Esophagus squamous epithelium (tissue), 5 donors: Measurements from ENCODE around the gene SPR. TPM values are rescaled to one million over a fixed set of nuclear protein-coding genes. Genes with fewer than 3 reads are reported as not detected.

Source experiments
- DNase-seq: peaks from one replicate; lab custom pipeline; 2025; lab: John Stamatoyannopoulos, UW
- H3K27ac ChIP-seq, 4 donors: fragments of 200-600 bp; sonication (generic); one replicate each; pipeline ENCODE4 v1.5.1; 2016 to 2019; ENCODE audit warnings: mild to moderate bottlenecking in 1 of 4
- H3K27me3 ChIP-seq, 4 donors: fragments of 200-600 bp; sonication (generic); 1 replicate in 3 of 4; 2 replicates in 1 of 4; pipeline versions ENCODE4 v1.5.1 to v1.6.0; 2017 to 2021; ENCODE audit warnings: antibody characterized with exemption in 1 of 4
- H3K36me3 ChIP-seq, 3 donors: fragments of 200-600 bp; sonication (generic); one replicate each; pipeline ENCODE4 v1.5.1; 2016 to 2019
- H3K4me1 ChIP-seq, 3 donors: fragments of 200-600 bp; sonication (generic); one replicate each; pipeline ENCODE4 v1.5.1; 2017 to 2019
- H3K4me3 ChIP-seq, 4 donors: fragments of 200-600 bp; sonication (generic); 1 replicate in 3 of 4; 2 replicates in 1 of 4; pipeline ENCODE4 v1.5.1; 2016 to 2019; ENCODE audit warnings: mild to moderate bottlenecking in 2 of 4, moderate library complexity in 1 of 4
- H3K9me3 ChIP-seq, 3 donors: fragments of 200-600 bp; sonication (generic); one replicate each; pipeline ENCODE4 v1.5.1; 2016 to 2019
- CTCF ChIP-seq, 6 experiments: fragments of 450-650 bp in 4 of 6; fragments of 200-600 bp in 2 of 6; sonication (generic) in 2 of 6; IDR thresholded peaks; one replicate each; pipeline ENCODE4 v1.5.1; 2016 to 2019; ENCODE audit warnings: antibody characterized with exemption in 6 of 6, mild to moderate bottlenecking in 4 of 6, moderate library complexity in 4 of 6
- POLR2A ChIP-seq, 4 donors: fragments of 450-650 bp; IDR thresholded peaks; one replicate each; pipeline ENCODE4 v1.6.1; 2017; ENCODE audit warnings: antibody characterized with exemption in 4 of 4, mild to moderate bottlenecking in 4 of 4, moderate library complexity in 3 of 4
- WGBS, 2 donors: methylation state at CpG; one replicate each; pipeline ENCODE4 v1.1.5; 2018; 5-methylcytosine and 5-hydroxymethylcytosine counted together
- intact Hi-C: fragments of 100-400 bp; cut with DNase I; formaldehyde crosslinking; loops from one replicate; pipeline ENCODE4 v1.15.0; 2022
- total RNA-seq, 4 donors: library from RNA; depleted of rRNA; stranded (reverse); fragments of >200 nt; gene quantifications; one replicate each; pipeline ENCODE4 v1.1.0, GENCODE V29; 2016
- donor health status: DM: yes; HTN: yes; CAD: no.

SPR gene
- total RNA-seq, 4 donors from 2014 or later: 16.6 to 30.9 (median 22.8) TPM

DNA sequence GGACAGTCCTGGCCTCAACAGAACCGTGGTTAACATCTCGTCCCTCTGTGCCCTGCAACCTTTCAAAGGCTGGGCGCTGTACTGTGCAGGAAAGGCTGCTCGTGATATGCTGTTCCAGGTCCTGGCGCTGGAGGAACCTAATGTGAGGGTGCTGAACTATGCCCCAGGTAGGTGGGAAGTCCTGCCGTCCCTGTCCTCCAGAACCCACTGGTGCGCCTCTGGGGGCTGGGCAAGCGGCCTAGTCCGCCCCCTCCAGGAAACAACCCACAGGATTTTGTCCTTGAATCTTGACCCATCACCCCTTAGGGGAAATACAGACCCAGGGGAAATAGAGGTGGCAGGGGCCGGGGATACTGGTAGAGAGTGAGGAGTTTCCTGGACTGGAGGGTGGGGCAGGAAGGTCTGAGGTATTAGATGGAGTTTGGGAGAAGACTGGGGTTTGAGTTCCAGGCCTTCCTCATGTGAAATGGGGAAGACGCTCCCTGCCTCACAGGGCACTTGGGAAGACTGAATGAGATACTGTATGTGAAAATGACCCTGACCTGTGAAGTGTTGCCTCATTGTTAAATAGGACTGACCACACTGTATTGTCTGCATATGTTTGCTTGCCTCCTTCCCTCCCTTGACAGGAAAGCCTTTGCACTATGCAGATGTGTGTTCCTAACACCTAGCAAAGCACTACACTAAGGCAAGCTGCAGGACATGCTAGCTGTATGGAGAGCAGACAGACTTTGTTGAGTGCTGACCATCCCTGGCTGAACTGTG is 1.4 kb downstream of the SPR start:
- no peak for DNase-seq
- Histone ChIP-seq H3K27ac (no peak overlapping the region), H3K36me3 (peaks cover 0 to 32% (median 6%) of the 10 kb centered on the region in 3 donors), H3K4me3 (peak overlapping the region in 1 of 4 donors; percentile 87), H3K27me3 (peaks cover 0 to 6% (median 0%) of the 10 kb centered on the region in 4 donors), H3K4me1 (peaks cover 11 to 31% (median 14%) of the 10 kb centered on the region in 3 donors), H3K9me3 (no peaks in the 10 kb centered on the region)
- 63 to 64% methylated on average over 4 to 6 of the region's 11 CpGs for WGBS, 2 donors
- intact Hi-C loops: no loop called here
- TF ChIP-seq CTCF (IDR thresholded peaks at IDR 0.05) (no peak), POLR2A (IDR thresholded peaks at IDR 0.05) (no peak)

GRCh38 chr2:72889991-72890390 is 2.8 kb downstream of the SPR start:
- H3K36me3 ChIP-seq: peaks cover 0 to 32% (median 6%) of the 10 kb centered on the region in 3 donors
- peaks cover 11 to 44% (median 17%) of the 10 kb centered on the region in 3 donors for H3K4me1 ChIP-seq
- 91 to 96% methylated on average over 4 of the region's 4 CpGs for WGBS, 2 donors
- H3K27ac ChIP-seq: no peak overlapping the region
- no peaks in the 10 kb centered on the region for H3K9me3 ChIP-seq
- no peak overlapping the region for H3K4me3 ChIP-seq
- DNase-seq: no peak
- TF ChIP-seq CTCF (IDR thresholded peaks at IDR 0.05): no peak
- no peak for TF ChIP-seq POLR2A (IDR thresholded peaks at IDR 0.05)
- intact Hi-C loops: loop anchor here (10.0 kb wide), 1 partner anchor 285 kb away; no protein-coding TSS in a partner anchor
- peaks cover 0 to 17% (median 0%) of the 10 kb centered on the region in 4 donors for H3K27me3 ChIP-seq

DNA sequence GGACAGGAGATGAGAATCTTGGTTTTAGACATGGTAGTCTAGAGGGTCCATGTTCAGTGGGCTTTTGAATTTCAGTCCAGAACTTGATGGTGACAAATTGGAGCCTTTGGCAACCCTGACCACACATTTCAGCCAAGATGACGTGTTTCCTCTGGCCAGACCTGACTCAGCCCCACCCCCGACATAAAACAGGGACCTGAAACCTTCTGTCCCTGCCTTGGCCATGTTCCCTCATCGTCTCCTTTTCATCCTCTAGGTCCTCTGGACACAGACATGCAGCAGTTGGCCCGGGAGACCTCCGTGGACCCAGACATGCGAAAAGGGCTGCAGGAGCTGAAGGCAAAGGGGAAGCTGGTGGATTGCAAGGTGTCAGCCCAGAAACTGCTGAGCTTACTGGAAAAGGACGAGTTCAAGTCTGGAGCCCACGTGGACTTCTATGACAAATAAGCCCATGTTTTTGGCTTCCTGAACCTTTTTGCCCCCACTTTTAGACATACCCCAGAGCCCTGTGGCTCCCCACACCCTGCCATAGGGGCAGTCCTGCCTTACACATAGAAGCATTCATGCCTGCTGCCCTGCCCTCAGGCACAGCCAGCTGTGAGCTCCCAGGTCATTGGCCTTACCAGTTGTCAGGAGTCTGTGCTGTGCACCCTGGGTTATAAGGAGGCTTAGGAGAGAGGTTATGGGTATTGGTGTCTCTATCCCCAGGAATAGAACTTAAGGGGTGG is 4.0 kb downstream of the SPR start:
- TF ChIP-seq CTCF (IDR thresholded peaks at IDR 0.05): no peak
- TF ChIP-seq POLR2A (IDR thresholded peaks at IDR 0.05): no peak
- Histone ChIP-seq H3K36me3 (peaks cover 0 to 32% (median 6%) of the 10 kb centered on the region in 3 donors), H3K9me3 (no peaks in the 10 kb centered on the region), H3K27ac (no peak overlapping the region), H3K27me3 (peaks cover 0 to 29% (median 0%) of the 10 kb centered on the region in 4 donors), H3K4me3 (no peak overlapping the region), H3K4me1 (peaks cover 11 to 55% (median 23%) of the 10 kb centered on the region in 3 donors)
- no peak for DNase-seq
- intact Hi-C loops: loop anchor here (10.0 kb wide), 1 partner anchor 284 kb away; no protein-coding TSS in a partner anchor
- WGBS, 2 donors: 70 to 82% methylated on average over 3 to 6 of the region's 8 CpGs

DNA sequence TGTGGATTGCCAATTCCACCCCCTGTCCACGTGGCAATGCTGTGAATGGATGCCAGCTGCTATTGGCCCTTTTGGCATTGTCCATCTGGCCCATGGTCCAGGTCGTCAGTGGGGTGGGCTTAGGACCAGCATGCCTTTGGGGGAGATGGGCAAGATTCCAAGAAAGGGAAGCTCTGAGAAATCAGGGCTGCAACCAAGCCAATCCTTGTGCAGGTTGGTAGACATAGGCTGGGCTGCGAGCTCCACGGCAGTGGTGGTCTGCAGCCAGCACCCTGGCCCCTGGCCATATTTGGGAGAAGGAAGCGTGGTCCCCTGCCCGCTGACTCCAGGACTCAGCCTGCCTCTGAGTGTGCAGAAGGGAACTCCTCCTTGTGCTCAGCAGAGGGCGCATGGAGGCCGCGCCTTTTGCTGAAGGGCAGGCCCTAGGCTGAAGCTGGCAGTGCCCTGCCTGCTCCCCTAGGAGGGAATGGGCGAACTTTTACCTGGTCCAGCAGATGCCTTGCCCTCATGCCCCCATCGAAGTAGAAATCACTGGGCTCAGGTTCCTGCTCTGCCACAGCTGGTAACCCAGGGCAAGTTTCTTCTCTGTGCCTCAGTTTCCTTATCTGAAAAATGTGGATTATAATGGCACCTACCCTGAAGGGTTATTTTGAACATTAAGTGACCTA is 5.4 kb downstream of the SPR start:
- 26 to 28% methylated on average over 6 to 9 of the region's 11 CpGs for WGBS, 2 donors
- intact Hi-C loops: loop anchor here (10.0 kb wide), 1 partner anchor 282 kb away; no protein-coding TSS in a partner anchor
- no peak overlapping the region for H3K27ac ChIP-seq
- no peaks in the 10 kb centered on the region for H3K9me3 ChIP-seq
- H3K36me3 ChIP-seq: peaks cover 0 to 32% (median 6%) of the 10 kb centered on the region in 3 donors
- DNase-seq: no peak
- TF ChIP-seq CTCF (IDR thresholded peaks at IDR 0.05) (peak in 5 of 6 experiments; percentile 54 to 78 (median 59)), POLR2A (IDR thresholded peaks at IDR 0.05) (no peak)
- H3K4me1 ChIP-seq: peaks cover 11 to 45% (median 20%) of the 10 kb centered on the region in 3 donors
- H3K4me3 ChIP-seq: no peak overlapping the region
- peaks cover 0 to 40% (median 0%) of the 10 kb centered on the region in 4 donors for H3K27me3 ChIP-seq
